GM12878 (cell line): ENCODE data around the gene RAB3A. TPM values are rescaled to one million over a fixed set of nuclear protein-coding genes. Genes with fewer than 3 reads are reported as not detected.

Source experiments
- ATAC-seq: fragments of 200-7000 bp; cut with Tn5 transposase; 3 replicates; pipeline ENCODE4 v1.9.1; 2020; ENCODE audit warnings: mild to moderate bottlenecking, moderate library complexity
- BruUV-seq: library from RNA; stranded (reverse); fragments of 400-500 nt; replicated peaks from 2 replicates; lab custom pipeline; 2021; lab: Mats Ljungman, UMichigan
- CTCF ChIA-PET: fragments of 300-600 bp; sonication (Branson Sonifier 250); formaldehyde crosslinking; extraction: SDS; loops from one replicate; lab custom pipeline; 2021; ENCODE audit warnings: inconsistent platforms; lab: Yijun Ruan, JAX
- POLR2A ChIA-PET: fragments of 350-600 bp; formaldehyde crosslinking; extraction: SDS; loops from one replicate; lab custom pipeline; 2021; ENCODE audit warnings: inconsistent platforms; lab: Charles Lee
- RAD21 ChIA-PET: fragments of 300-600 bp; sonication (Branson Sonifier 250); formaldehyde crosslinking; loops from one replicate; lab custom pipeline; 2023; ENCODE audit warnings: antibody characterized with exemption; ENCODE audit not compliant: unreplicated experiment; lab: Charles Lee
- SMC1A ChIA-PET: fragments of 300-600 bp; sonication (Branson Sonifier 250); formaldehyde crosslinking; loops from one replicate; lab custom pipeline; 2023; ENCODE audit not compliant: unreplicated experiment, uncharacterized antibody; lab: Charles Lee
- DNase-seq: peaks from one replicate; pipeline ENCODE4 v3.0.0-alpha.2; 2011; ENCODE audit warnings: low read depth, low spot score
- FAIRE-seq: peaks from 3 replicates; lab custom pipeline; 2011; peaks lifted over from hg19 to GRCh38; lab: Jason Lieb, UNC
- H2AFZ ChIP-seq: 2 replicates; pipeline ENCODE4 v1.6.0; 2011; ENCODE audit warnings: low read depth, low read length, control low read depth; ENCODE audit not compliant: control insufficient read depth
- H3K27ac ChIP-seq: 2 replicates; pipeline ENCODE4 v1.5.1; 2011; ENCODE audit warnings: control low read depth; ENCODE audit not compliant: control insufficient read depth, insufficient read depth
- H3K27me3 ChIP-seq, 2 experiments: replicated peaks in 1 of 2; 2 replicates each; pipeline versions ENCODE4 v1.6.0 to v1.6.1; 2011; ENCODE audit warnings: low read length in 1 of 2; ENCODE audit not compliant: control insufficient read depth in 2 of 2, insufficient read depth in 2 of 2
- H3K36me3 ChIP-seq, 2 experiments: 2 replicates each; pipeline ENCODE4 v1.5.1; 2011; ENCODE audit warnings: low read length in 1 of 2; ENCODE audit not compliant: control insufficient read depth in 2 of 2, insufficient read depth in 2 of 2
- H3K4me1 ChIP-seq: 2 replicates; pipeline ENCODE4 v1.6.1; 2011; ENCODE audit warnings: mild to moderate bottlenecking, low read length, moderate library complexity, mixed read lengths; ENCODE audit not compliant: control insufficient read depth, insufficient read depth
- H3K4me2 ChIP-seq: 2 replicates; pipeline ENCODE4 v1.6.0; 2011; ENCODE audit warnings: control low read depth; ENCODE audit not compliant: control insufficient read depth, insufficient read depth
- H3K4me3 ChIP-seq: fragments of 200-600 bp; sonication (generic); 2 replicates; pipeline ENCODE4 v1.5.1; 2016
- H3K79me2 ChIP-seq: 2 replicates; pipeline ENCODE4 v1.6.0; 2011; ENCODE audit warnings: low read length; ENCODE audit not compliant: control insufficient read depth, insufficient read depth
- H3K9ac ChIP-seq: 2 replicates; pipeline ENCODE4 v1.8.0; 2011; ENCODE audit warnings: low read length, control low read depth, mixed read lengths; ENCODE audit not compliant: control insufficient read depth, insufficient read depth
- H3K9me3 ChIP-seq: replicated peaks from 3 replicates; pipeline ENCODE4 v1.5.1; 2011; ENCODE audit warnings: mild to moderate bottlenecking, low read length; ENCODE audit not compliant: control insufficient read depth, insufficient read depth
- H4K20me1 ChIP-seq: 2 replicates; pipeline ENCODE4 v1.6.0; 2011; ENCODE audit not compliant: control insufficient read depth, insufficient read depth
- EED ChIP-seq: sonication (generic); IDR thresholded peaks from 2 replicates; pipeline ENCODE4 v1.6.1; 2016; ENCODE audit warnings: antibody characterized with exemption, low read depth
- MEF2B ChIP-seq: fragments of 450-650 bp; IDR thresholded peaks from 2 replicates; pipeline ENCODE4 v1.6.1; 2018; ENCODE audit warnings: mild to moderate bottlenecking, moderate library complexity; ENCODE audit not compliant: partially characterized antibody, poor library complexity, severe bottlenecking
- SMARCA5 ChIP-seq: fragments of 450-650 bp; IDR thresholded peaks from 2 replicates; pipeline ENCODE4 v1.6.1; 2017; ENCODE audit warnings: mild to moderate bottlenecking
- ZNF217 ChIP-seq: fragments of 450-650 bp; IDR thresholded peaks from 2 replicates; pipeline ENCODE4 v1.6.1; 2017; ENCODE audit warnings: antibody characterized with exemption, mild to moderate bottlenecking
- WGBS: methylation state at CpG from one replicate; pipeline ENCODE4 v1.1.6; 2016; ENCODE audit warnings: low lambda C conversion rate; ENCODE audit not compliant: insufficient replicate concordance, insufficient coverage; ENCODE audit errors: missing lambda C conversion rate; 5-methylcytosine and 5-hydroxymethylcytosine counted together
- in situ Hi-C: fragments of 300-500 bp; cut with MboI; formaldehyde crosslinking; loops from 9 replicates; pipeline ENCODE4 v1.14.3; 2018; ENCODE audit warnings: mixed read lengths
- intact Hi-C: fragments of 100-400 bp; cut with micrococcal nuclease; formaldehyde crosslinking; loops from one replicate; pipeline ENCODE4 v1.14.2; 2022; ENCODE audit not compliant: unreplicated experiment
- polyA plus RNA-seq, 11 experiments: library from polyadenylated mRNA; depleted of rRNA in 4 of 11; unstranded in 6 of 11; stranded (reverse) in 5 of 11; fragments of >200 nt; fragmentation: Nextera tagmentation in 4 of 11; fragmentation: Illumina TruSeq in 1 of 11; extraction: Ambion mirVana in 4 of 11; extraction: Trizol in 1 of 11; gene quantifications; 1 replicate in 1 of 11; 2 replicates in 10 of 11; pipeline versions ENCODE4 v1.2.1 to v1.2.3, GENCODE V29; 2011 to 2016; ENCODE audit warnings: inconsistent platforms in 2 of 11, missing spikeins in 2 of 11, low read depth in 1 of 11
- total RNA-seq, 4 experiments: library from RNA; depleted of rRNA in 3 of 4; stranded (reverse); fragments of >200 nt in 3 of 4; fragmentation: Illumina TruSeq in 1 of 4; extraction: Trizol in 1 of 4; gene quantifications; 2 replicates each; pipeline versions ENCODE4 v1.2.1 to v1.2.3, GENCODE V29; 2013 to 2021
- TF ChIP-seq, protein P1 (sequence below): IDR thresholded peaks from 2 replicates; pipeline ENCODE4 v1.6.1; 2012; ENCODE audit warnings: low read length, inconsistent platforms
- TF ChIP-seq, protein P2 (sequence below): fragments of 450-650 bp; IDR thresholded peaks from 2 replicates; pipeline ENCODE4 v1.6.1; 2017; ENCODE audit warnings: mild to moderate bottlenecking, moderate library complexity

The RAB3A gene
- total and polyA plus RNA-seq, 10 of the 15 experiments (the other 5 are each of a cell fraction or from before 2014, with no cell fraction given): 0.07 to 3.5 (median 1.2) TPM; not detected in 1

DNA sequence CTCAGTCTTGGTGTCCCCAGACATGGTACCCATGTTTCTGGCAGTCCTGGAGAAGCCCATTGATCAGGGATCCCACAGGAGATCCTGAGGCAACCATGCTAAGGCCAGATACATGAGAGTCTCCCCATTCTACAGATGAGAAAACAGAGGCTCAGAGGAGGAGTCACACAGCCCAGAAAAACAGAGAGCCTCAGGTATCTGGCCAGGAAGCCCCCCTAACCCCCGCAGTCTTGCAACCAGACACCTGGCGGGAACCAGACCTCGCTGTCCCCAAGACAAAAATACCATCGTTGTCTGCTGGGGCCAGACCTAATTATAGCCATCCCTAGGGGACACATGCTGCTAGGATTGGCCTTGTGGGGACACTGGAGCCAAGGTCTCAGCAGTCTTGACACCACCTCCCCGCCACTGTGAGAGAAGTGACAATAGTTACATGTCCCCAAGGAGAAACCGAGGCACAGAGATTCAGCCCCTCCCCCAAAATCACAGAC lies 24.0 kb upstream of the RAB3A start:
- ChIA-PET SMC1A (no interaction called here), RAD21 (interaction anchor here (1.1 kb wide), 1 partner anchor 24 kb away, joined by 6 read pairs; no protein-coding TSS in a partner anchor), POLR2A (interaction anchor here (0.5 to 0.6 kb wide), 2 partner anchors 421 to 935 kb away, joined by 3 to 5 read pairs; no protein-coding TSS in a partner anchor), CTCF (interaction anchor here (1.0 to 1.7 kb wide), 5 partner anchors 19 to 101 kb away, joined by 3 to 12 read pairs (median 4); a partner anchor contains a TSS)
- no peak overlapping the region for H3K4me3 ChIP-seq
- DNase-seq (no peak), ATAC-seq (no peak), FAIRE-seq (peak; percentile 7)
- in situ Hi-C loops: no loop called here
- no peaks in the 10 kb centered on the region for H3K36me3 ChIP-seq
- intact Hi-C loops: no loop called here
- BruUV-seq: no TSS peak
- H3K27me3 ChIP-seq: peaks cover 0 to 3% of the 10 kb centered on the region in 2 experiments; a peak in 2 of 4 replicates
- no peaks in the 10 kb centered on the region; the same call in 2 of the 3 replicates for H3K9me3 ChIP-seq
- no peaks in the 10 kb centered on the region for H3K79me2 ChIP-seq
- H4K20me1 ChIP-seq: no peaks in the 10 kb centered on the region
- no peak overlapping the region for H3K9ac ChIP-seq
- peaks cover 19% of the 10 kb centered on the region for H3K4me1 ChIP-seq
- 8% methylated on average over 6 of the region's 6 CpGs for WGBS
- no peak overlapping the region for H3K4me2 ChIP-seq
- TF ChIP-seq, protein P1, sequence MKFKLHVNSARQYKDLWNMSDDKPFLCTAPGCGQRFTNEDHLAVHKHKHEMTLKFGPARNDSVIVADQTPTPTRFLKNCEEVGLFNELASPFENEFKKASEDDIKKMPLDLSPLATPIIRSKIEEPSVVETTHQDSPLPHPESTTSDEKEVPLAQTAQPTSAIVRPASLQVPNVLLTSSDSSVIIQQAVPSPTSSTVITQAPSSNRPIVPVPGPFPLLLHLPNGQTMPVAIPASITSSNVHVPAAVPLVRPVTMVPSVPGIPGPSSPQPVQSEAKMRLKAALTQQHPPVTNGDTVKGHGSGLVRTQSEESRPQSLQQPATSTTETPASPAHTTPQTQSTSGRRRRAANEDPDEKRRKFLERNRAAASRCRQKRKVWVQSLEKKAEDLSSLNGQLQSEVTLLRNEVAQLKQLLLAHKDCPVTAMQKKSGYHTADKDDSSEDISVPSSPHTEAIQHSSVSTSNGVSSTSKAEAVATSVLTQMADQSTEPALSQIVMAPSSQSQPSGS: no peak
- TF ChIP-seq MEF2B (peak; percentile 41), EED (no peak), SMARCA5 (no peak), ZNF217 (0 out of 2 replicates have a peak, but pooled peaks have one; percentile 19)
- TF ChIP-seq, protein P2, sequence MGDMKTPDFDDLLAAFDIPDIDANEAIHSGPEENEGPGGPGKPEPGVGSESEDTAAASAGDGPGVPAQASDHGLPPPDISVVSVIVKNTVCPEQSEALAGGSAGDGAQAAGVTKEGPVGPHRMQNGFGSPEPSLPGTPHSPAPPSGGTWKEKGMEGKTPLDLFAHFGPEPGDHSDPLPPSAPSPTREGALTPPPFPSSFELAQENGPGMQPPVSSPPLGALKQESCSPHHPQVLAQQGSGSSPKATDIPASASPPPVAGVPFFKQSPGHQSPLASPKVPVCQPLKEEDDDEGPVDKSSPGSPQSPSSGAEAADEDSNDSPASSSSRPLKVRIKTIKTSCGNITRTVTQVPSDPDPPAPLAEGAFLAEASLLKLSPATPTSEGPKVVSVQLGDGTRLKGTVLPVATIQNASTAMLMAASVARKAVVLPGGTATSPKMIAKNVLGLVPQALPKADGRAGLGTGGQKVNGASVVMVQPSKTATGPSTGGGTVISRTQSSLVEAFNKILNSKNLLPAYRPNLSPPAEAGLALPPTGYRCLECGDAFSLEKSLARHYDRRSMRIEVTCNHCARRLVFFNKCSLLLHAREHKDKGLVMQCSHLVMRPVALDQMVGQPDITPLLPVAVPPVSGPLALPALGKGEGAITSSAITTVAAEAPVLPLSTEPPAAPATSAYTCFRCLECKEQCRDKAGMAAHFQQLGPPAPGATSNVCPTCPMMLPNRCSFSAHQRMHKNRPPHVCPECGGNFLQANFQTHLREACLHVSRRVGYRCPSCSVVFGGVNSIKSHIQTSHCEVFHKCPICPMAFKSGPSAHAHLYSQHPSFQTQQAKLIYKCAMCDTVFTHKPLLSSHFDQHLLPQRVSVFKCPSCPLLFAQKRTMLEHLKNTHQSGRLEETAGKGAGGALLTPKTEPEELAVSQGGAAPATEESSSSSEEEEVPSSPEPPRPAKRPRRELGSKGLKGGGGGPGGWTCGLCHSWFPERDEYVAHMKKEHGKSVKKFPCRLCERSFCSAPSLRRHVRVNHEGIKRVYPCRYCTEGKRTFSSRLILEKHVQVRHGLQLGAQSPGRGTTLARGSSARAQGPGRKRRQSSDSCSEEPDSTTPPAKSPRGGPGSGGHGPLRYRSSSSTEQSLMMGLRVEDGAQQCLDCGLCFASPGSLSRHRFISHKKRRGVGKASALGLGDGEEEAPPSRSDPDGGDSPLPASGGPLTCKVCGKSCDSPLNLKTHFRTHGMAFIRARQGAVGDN: no peak
- TF ChIP-seq, all 136 proteins: peak for 2
- no peak overlapping the region for H2AFZ ChIP-seq
- no peak overlapping the region for H3K27ac ChIP-seq
